CD4-positive, alpha-beta T cell (primary cell): ENCODE measurements around the gene CALML3. TPM values are rescaled to one million over a fixed set of nuclear protein-coding genes. Genes with fewer than 3 reads are reported as not detected.

Experiments used
- ATAC-seq: fragments of 200-7000 bp; cut with Tn5 transposase; one replicate; pipeline ENCODE4 v1.10.0; 2022; ENCODE audit warnings: mild to moderate bottlenecking; ENCODE audit not compliant: poor library complexity
- CTCF ChIA-PET: fragments of 350-600 bp; sonication (Branson Sonifier 250); formaldehyde crosslinking; loops from one replicate; lab custom pipeline; 2021; ENCODE audit warnings: antibody characterized with exemption, inconsistent platforms; lab: Charles Lee
- POLR2A ChIA-PET: fragments of 350-600 bp; sonication (Branson Sonifier 250); formaldehyde crosslinking; loops from one replicate; lab custom pipeline; 2021; ENCODE audit warnings: antibody characterized with exemption, inconsistent platforms; lab: Charles Lee
- DNase-seq, 14 experiments: peaks; one replicate each; pipeline ENCODE4 v3.0.0-alpha.2; 2013 to 2020; ENCODE audit warnings: mixed read lengths in 2 of 14
- H3K27ac ChIP-seq, 2 donors: one replicate each; pipeline versions ENCODE4 v1.5.1 to v1.7.0; 2013; ENCODE audit warnings: low read length in 2 of 2, low read depth in 1 of 2, mild to moderate bottlenecking in 1 of 2
- H3K27me3 ChIP-seq, 2 experiments: 1 replicate in 1 of 2; 2 replicates in 1 of 2; pipeline versions ENCODE4 v1.6.1 to v1.7.0; 2013; ENCODE audit warnings: low read length in 2 of 2, control low read depth in 1 of 2, mild to moderate bottlenecking in 1 of 2, moderate library complexity in 1 of 2; ENCODE audit not compliant: insufficient read depth in 2 of 2, control insufficient read depth in 1 of 2
- H3K36me3 ChIP-seq: one replicate; pipeline ENCODE4 v1.6.1; 2013; ENCODE audit warnings: low read length, control low read depth; ENCODE audit not compliant: insufficient read depth
- H3K4me1 ChIP-seq: one replicate; pipeline ENCODE4 v1.6.1; 2013; ENCODE audit warnings: low read length, control low read depth; ENCODE audit not compliant: insufficient read depth
- H3K4me3 ChIP-seq: one replicate; pipeline ENCODE4 v1.5.1; 2013; ENCODE audit warnings: mild to moderate bottlenecking, low read length, moderate library complexity
- H3K9me3 ChIP-seq, 2 experiments: 1 replicate in 1 of 2; 2 replicates in 1 of 2; pipeline versions ENCODE4 v1.6.1 to v1.7.0; 2013; ENCODE audit warnings: low read length in 2 of 2, mild to moderate bottlenecking in 2 of 2, control low read depth in 1 of 2, moderate library complexity in 1 of 2; ENCODE audit not compliant: control insufficient read depth in 1 of 2, insufficient read depth in 1 of 2
- H3K27ac Mint-ChIP-seq: one replicate; pipeline ENCODE4 v1.8.0; 2020; ENCODE audit warnings: mixed read lengths
- H3K27me3 Mint-ChIP-seq: one replicate; pipeline ENCODE4 v1.8.0; 2021; ENCODE audit warnings: mixed read lengths
- H3K36me3 Mint-ChIP-seq: one replicate; pipeline ENCODE4 v1.8.0; 2021; ENCODE audit warnings: low read depth, mixed read lengths
- H3K4me1 Mint-ChIP-seq: one replicate; pipeline ENCODE4 v1.8.0; 2021; ENCODE audit warnings: low read depth, mixed read lengths
- H3K4me3 Mint-ChIP-seq: one replicate; pipeline ENCODE4 v1.8.0; 2020; ENCODE audit warnings: mild to moderate bottlenecking, mixed read lengths
- H3K9me3 Mint-ChIP-seq: one replicate; pipeline ENCODE4 v1.8.0; 2020; ENCODE audit warnings: mixed read lengths
- CTCF ChIP-seq: fragments of 200-600 bp; IDR thresholded peaks from one replicate; pipeline ENCODE4 v1.8.0; 2022; ENCODE audit warnings: antibody characterized with exemption, mild to moderate bottlenecking
- intact Hi-C, 2 experiments: fragments of 100-400 bp; cut with DNase I in 1 of 2; cut with micrococcal nuclease in 1 of 2; formaldehyde crosslinking; loops; one replicate each; pipeline versions ENCODE4 v1.15.1 to v1.9.0; 2023 to 2025; cut with DNase I, micrococcal nuclease
- total RNA-seq, 174 experiments: library from RNA in 2 of 174; stranded (reverse) in 2 of 174; gene quantifications; one replicate each; pipeline ENCODE4 v1.2.3 and lab custom pipeline; 2021 to 2026

The CALML3 gene
- total RNA-seq, 2 experiments from 2014 or later = not detected

GRCh38 chr10:5500162-5500670, 24.5 kb upstream of the CALML3 start:
- H3K4me3 ChIP-seq = no peak overlapping the region
- no peak overlapping the region for H3K4me3 Mint-ChIP-seq
- ATAC-seq (no peak), DNase-seq (peak in 1 of 14 experiments; percentile 2)
- ChIA-PET POLR2A (no interaction called here), CTCF (no interaction called here)
- H3K9me3 Mint-ChIP-seq = no peaks in the 10 kb centered on the region
- no peaks in the 10 kb centered on the region for H3K9me3 ChIP-seq
- TF ChIP-seq CTCF = no peak
- no peaks in the 10 kb centered on the region for H3K36me3 ChIP-seq
- H3K27me3 ChIP-seq = peaks cover 0 to 2% of the 10 kb centered on the region in 2 experiments
- no peak overlapping the region for H3K27ac ChIP-seq
- intact Hi-C loops = no loop called here
- H3K4me1 Mint-ChIP-seq = no peaks in the 10 kb centered on the region
- H3K27me3 Mint-ChIP-seq = no peaks in the 10 kb centered on the region
- no peaks in the 10 kb centered on the region for H3K36me3 Mint-ChIP-seq
- no peaks in the 10 kb centered on the region for H3K4me1 ChIP-seq
- H3K27ac Mint-ChIP-seq = no peak overlapping the region

GRCh38 chr10:5500910-5501309, 23.9 kb upstream of the CALML3 start:
- ChIA-PET POLR2A (interaction anchor here (0.9 kb wide), 1 partner anchor 48 kb away, joined by 3 read pairs; no protein-coding TSS in a partner anchor), CTCF (no interaction called here)

GRCh38 chr10:5502061-5502521, 22.7 kb upstream of the CALML3 start:
- Mint-ChIP-seq H3K4me3 (no peak overlapping the region), H3K27ac (no peak overlapping the region), H3K9me3 (no peaks in the 10 kb centered on the region), H3K36me3 (no peaks in the 10 kb centered on the region), H3K27me3 (no peaks in the 10 kb centered on the region), H3K4me1 (no peaks in the 10 kb centered on the region)
- no peaks in the 10 kb centered on the region for H3K4me1 ChIP-seq
- H3K4me3 ChIP-seq = no peak overlapping the region
- no peak for TF ChIP-seq CTCF
- intact Hi-C loops = no loop called here
- DNase-seq = peak in 1 of 14 experiments; percentile 21
- no peaks in the 10 kb centered on the region for H3K9me3 ChIP-seq
- peaks cover 0 to 2% of the 10 kb centered on the region in 2 experiments for H3K27me3 ChIP-seq
- CTCF ChIA-PET = no interaction called here
- no peaks in the 10 kb centered on the region for H3K36me3 ChIP-seq
- no peak overlapping the region for H3K27ac ChIP-seq
- no peak for ATAC-seq
- POLR2A ChIA-PET = interaction anchor here (0.9 kb wide), 1 partner anchor 47 kb away, joined by 3 read pairs; no protein-coding TSS in a partner anchor

More at GRCh38 chr10:5500910-5501309, 23.9 kb upstream of the CALML3 start:
- Mint-ChIP-seq H3K27ac (no peak overlapping the region), H3K4me1 (no peaks in the 10 kb centered on the region), H3K36me3 (no peaks in the 10 kb centered on the region), H3K27me3 (no peaks in the 10 kb centered on the region), H3K4me3 (no peak overlapping the region), H3K9me3 (no peaks in the 10 kb centered on the region)
- TF ChIP-seq CTCF = no peak
- peak in 2 of 14 experiments; percentile 1 to 11 for DNase-seq
- Histone ChIP-seq H3K9me3 (no peaks in the 10 kb centered on the region), H3K4me1 (no peaks in the 10 kb centered on the region), H3K27ac (no peak overlapping the region), H3K36me3 (no peaks in the 10 kb centered on the region), H3K4me3 (no peak overlapping the region), H3K27me3 (peaks cover 0 to 2% of the 10 kb centered on the region in 2 experiments)
- no peak for ATAC-seq
- intact Hi-C loops = no loop called here
